Measurements from ENCODE around the gene ARHGAP6. TPM values are rescaled to one million over a fixed set of nuclear protein-coding genes. Genes with fewer than 3 reads are reported as not detected.

Gene ARHGAP6
- total RNA-seq, 1 experiment from 2014 or later: 0.07 TPM

DNA sequence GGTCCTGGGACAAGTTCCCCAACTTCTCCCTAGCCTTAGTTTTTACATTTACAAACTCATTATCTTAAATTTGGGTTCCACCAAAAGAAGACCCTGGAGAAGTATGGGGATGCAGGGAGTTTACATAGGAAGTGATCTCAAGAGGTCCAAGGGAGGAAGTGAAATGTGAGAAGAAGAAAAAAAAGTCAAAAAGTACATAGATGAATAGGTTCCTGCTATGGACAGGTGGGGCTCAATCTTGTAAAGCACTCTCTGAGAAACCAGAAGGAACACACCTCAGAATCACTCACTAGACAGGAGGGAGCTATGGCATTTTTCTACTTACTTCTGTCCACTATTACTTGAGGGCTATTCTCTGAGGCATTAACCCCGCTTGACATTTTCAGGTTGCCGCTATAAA is 56.6 kb downstream of the ARHGAP6 start:
- H3K27ac ChIP-seq (ENCODE audit: insufficient read length, low read depth, low read length): no peak overlapping the region
- H3T11ph ChIP-seq (ENCODE audit: low read length): no peak overlapping the region
- H3K27me3 ChIP-seq (ENCODE audit: insufficient read depth, low read length): no peaks in the 10 kb centered on the region
- peaks cover 0 to 2% (median 0%) of the 10 kb centered on the region in 3 experiments; a peak in 1 of 7 replicates for H3K36me3 Mint-ChIP-seq (ENCODE audit: insufficient read depth in 1 of 3, low read depth in 3 of 3)
- no CpG with 5 or more reads among the region's 2 CpGs for WGBS (ENCODE audit: extremely low coverage, insufficient read length, low lambda C conversion rate)
- no peak overlapping the region for H3K4me2 ChIP-seq (ENCODE audit: insufficient read depth, insufficient read length, low read length)
- H3K9me3 Mint-ChIP-seq: peaks cover 67 to 73% of the 10 kb centered on the region in 2 experiments
- no peak overlapping the region for H3K56ac ChIP-seq (ENCODE audit: insufficient read length, low read depth, low read length)
- DNase-seq: no peak
- peaks cover 20% of the 10 kb centered on the region for H3K27me3 Mint-ChIP-seq (ENCODE audit: low read depth)
- H3K4ac ChIP-seq (ENCODE audit: low read depth, low read length): no peak overlapping the region
- H3K18ac ChIP-seq (ENCODE audit: insufficient read length, low read depth, low read length): no peak overlapping the region
- H2BK12ac ChIP-seq (ENCODE audit: insufficient read length, low read depth, low read length): no peak overlapping the region
- no peak overlapping the region for H3K14ac ChIP-seq (ENCODE audit: insufficient read depth, low read length)
- H2AK5ac ChIP-seq (ENCODE audit: insufficient read length, low read length): no peak overlapping the region
- H3K9ac ChIP-seq (ENCODE audit: extremely low read depth, insufficient read length, low read length): no peak overlapping the region
- no peak overlapping the region for H3K4me3 Mint-ChIP-seq
- no peaks in the 10 kb centered on the region for H4K20me1 ChIP-seq (ENCODE audit: control insufficient read depth, insufficient read depth, insufficient read length)
- no peak overlapping the region for H2BK5ac ChIP-seq (ENCODE audit: insufficient read length, low read length)
- no peak overlapping the region for H4K91ac ChIP-seq (ENCODE audit: insufficient read length, low read depth, low read length)
- H2AFZ ChIP-seq (ENCODE audit: low read length): no peak overlapping the region
- no peak overlapping the region for H3K23ac ChIP-seq (ENCODE audit: insufficient read length, low read depth, low read length)
- no peak for TF ChIP-seq CTCF (conservative IDR thresholded peaks at IDR 0.05)
- no peak overlapping the region for H2BK15ac ChIP-seq (ENCODE audit: low read depth, low read length)
- H3K27ac Mint-ChIP-seq: peak overlapping the region in 1 of 3 experiments; percentile 3; a peak in 1 of 7 replicates
- no peaks in the 10 kb centered on the region for H3K23me2 ChIP-seq (ENCODE audit: insufficient read length, low read depth, low read length, poor library complexity, severe bottlenecking)
- peaks cover 0 to 2% of the 10 kb centered on the region in 2 experiments; a peak in 1 of 4 replicates for H3K4me1 Mint-ChIP-seq
- no peaks in the 10 kb centered on the region for H3K79me2 ChIP-seq (ENCODE audit: insufficient read depth, low read length)
- H4K5ac ChIP-seq (ENCODE audit: insufficient read length, low read depth, low read length): no peak overlapping the region
- no peaks in the 10 kb centered on the region for H3K79me1 ChIP-seq (ENCODE audit: insufficient read depth, low read depth, low read length, poor library complexity, severe bottlenecking)
- H3K4me1 ChIP-seq (ENCODE audit: insufficient read depth, low read length): no peaks in the 10 kb centered on the region
- H2BK120ac ChIP-seq (ENCODE audit: low read depth, low read length, poor library complexity, severe bottlenecking): no peak overlapping the region
- peaks cover 8% of the 10 kb centered on the region for H3K9me3 ChIP-seq (ENCODE audit: control insufficient read depth, low read depth, low read length)
- H4K8ac ChIP-seq (replicated peaks; ENCODE audit: insufficient read length, low read depth, low read length): no peak overlapping the region
- H2BK20ac ChIP-seq (ENCODE audit: low read depth, low read length, poor library complexity, severe bottlenecking): no peak overlapping the region

Data from H9 (cell line).